ENCODE data around the gene RETSAT. TPM values are rescaled to one million over a fixed set of nuclear protein-coding genes. Genes with fewer than 3 reads are reported as not detected.

The RETSAT gene
- total RNA-seq, 1 donor from 2014 or later = 26.0 TPM

GRCh38 chr2:85399183-85399455 is 44.8 kb upstream of the RETSAT start:
- Mint-ChIP-seq H3K9me3 (peaks cover 2% of the 10 kb centered on the region), H3K27ac (ENCODE audit: unreplicated experiment) (peak overlapping the region; percentile 94), H3K4me1 (no peaks in the 10 kb centered on the region), H3K27me3 (ENCODE audit: low read depth) (no peaks in the 10 kb centered on the region), H3K4me3 (no peak overlapping the region), H3K36me3 (ENCODE audit: low read depth) (peaks cover 3% of the 10 kb centered on the region)
- no peak for DNase-seq (ENCODE audit: low read depth, low spot score)
- TF ChIP-seq CTCF (conservative IDR thresholded peaks at IDR 0.05) = no peak

GRCh38 chr2:85398426-85399182 is 44.3 kb upstream of the RETSAT start:
- peak overlapping the region; percentile 94 for H3K27ac Mint-ChIP-seq (ENCODE audit: unreplicated experiment)

GRCh38 chr2:85397925-85398331 is 43.6 kb upstream of the RETSAT start:
- Mint-ChIP-seq H3K27ac (ENCODE audit: unreplicated experiment) (no peak overlapping the region), H3K27me3 (ENCODE audit: low read depth) (no peaks in the 10 kb centered on the region), H3K4me3 (no peak overlapping the region), H3K4me1 (no peaks in the 10 kb centered on the region), H3K9me3 (no peaks in the 10 kb centered on the region), H3K36me3 (ENCODE audit: low read depth) (no peaks in the 10 kb centered on the region)
- no peak for DNase-seq (ENCODE audit: low read depth, low spot score)
- TF ChIP-seq CTCF (conservative IDR thresholded peaks at IDR 0.05) = no peak

More at GRCh38 chr2:85398426-85399182, 44.3 kb upstream of the RETSAT start:
- Mint-ChIP-seq H3K9me3 (peaks cover 2% of the 10 kb centered on the region), H3K4me1 (no peaks in the 10 kb centered on the region), H3K4me3 (no peak overlapping the region), H3K36me3 (ENCODE audit: low read depth) (peaks cover 3% of the 10 kb centered on the region), H3K27me3 (ENCODE audit: low read depth) (no peaks in the 10 kb centered on the region)
- DNase-seq (ENCODE audit: low read depth, low spot score) = no peak
- no peak for TF ChIP-seq CTCF (conservative IDR thresholded peaks at IDR 0.05)

- peak overlapping the region; percentile 37 for H3K27ac Mint-ChIP-seq (ENCODE audit: unreplicated experiment)
- no peaks in the 10 kb centered on the region for H3K27me3 Mint-ChIP-seq (ENCODE audit: low read depth)
- DNase-seq (ENCODE audit: low read depth, low spot score) = no peak
- H3K9me3 Mint-ChIP-seq = no peaks in the 10 kb centered on the region
- no peaks in the 10 kb centered on the region for H3K4me1 Mint-ChIP-seq
- TF ChIP-seq CTCF (conservative IDR thresholded peaks at IDR 0.05) = no peak
- no peaks in the 10 kb centered on the region for H3K36me3 Mint-ChIP-seq (ENCODE audit: low read depth)
- H3K4me3 Mint-ChIP-seq = no peak overlapping the region
Observed at GRCh38 chr2:85396531-85397470, 42.5 kb upstream of the RETSAT start.

- Mint-ChIP-seq H3K4me1 (no peaks in the 10 kb centered on the region), H3K4me3 (no peak overlapping the region), H3K9me3 (no peaks in the 10 kb centered on the region), H3K27ac (ENCODE audit: unreplicated experiment) (no peak overlapping the region), H3K36me3 (ENCODE audit: low read depth) (no peaks in the 10 kb centered on the region), H3K27me3 (ENCODE audit: low read depth) (no peaks in the 10 kb centered on the region)
- DNase-seq (ENCODE audit: low read depth, low spot score) = no peak
- TF ChIP-seq CTCF (conservative IDR thresholded peaks at IDR 0.05) = no peak
Observed at GRCh38 chr2:85395912-85396475, 41.7 kb upstream of the RETSAT start.

All from neural crest cell (in vitro differentiated cells).